H1 (cell line): ENCODE data around the gene ZDHHC19. TPM values are rescaled to one million over a fixed set of nuclear protein-coding genes. Genes with fewer than 3 reads are reported as not detected.

ENCODE experiments used
- CTCF ChIA-PET: fragments of 300-600 bp; sonication (Branson Sonifier 250); formaldehyde crosslinking; loops from one replicate; lab custom pipeline; 2021; ENCODE audit not compliant: partially characterized antibody; lab: Charles Lee
- POLR2A ChIA-PET: fragments of 300-600 bp; sonication (Branson Sonifier 250); formaldehyde crosslinking; loops from one replicate; lab custom pipeline; 2021; ENCODE audit warnings: inconsistent platforms; ENCODE audit not compliant: partially characterized antibody; lab: Charles Lee
- DNase-seq, 2 experiments: peaks; one replicate each; pipeline versions ENCODE4 v3.0.0 to v3.0.0-alpha.2; 2010 to 2022; ENCODE audit warnings: low spot score in 2 of 2, low read depth in 1 of 2, mixed read lengths in 1 of 2
- FAIRE-seq: peaks from 2 replicates; lab custom pipeline; 2011; peaks lifted over from hg19 to GRCh38; lab: Jason Lieb, UNC
- H2AFZ ChIP-seq: 2 replicates; pipeline ENCODE4 v1.8.1; 2012; ENCODE audit warnings: low read length, inconsistent platforms
- H2AK5ac ChIP-seq: 2 replicates; pipeline ENCODE4 v1.6.1; 2013; ENCODE audit warnings: low read depth, low read length
- H2BK120ac ChIP-seq: replicated peaks from 2 replicates; pipeline ENCODE3; 2013; ENCODE audit warnings: low read depth, low read length, inconsistent platforms
- H2BK12ac ChIP-seq: 2 replicates; pipeline ENCODE4 v1.6.1; 2013; ENCODE audit warnings: low read depth, low read length
- H2BK15ac ChIP-seq: 2 replicates; pipeline ENCODE4 v1.6.1; 2013; ENCODE audit warnings: low read length
- H2BK20ac ChIP-seq: 2 replicates; pipeline ENCODE4 v1.6.1; 2013; ENCODE audit warnings: low read length
- H2BK5ac ChIP-seq: 2 replicates; pipeline ENCODE4 v1.6.1; 2013; ENCODE audit warnings: low read depth, low read length
- H3K14ac ChIP-seq: 2 replicates; pipeline ENCODE4 v1.6.1; 2013; ENCODE audit warnings: inconsistent platforms; ENCODE audit not compliant: insufficient read length
- H3K18ac ChIP-seq: 2 replicates; pipeline ENCODE4 v1.6.1; 2013; ENCODE audit warnings: low read length; ENCODE audit errors: extremely low read depth
- H3K23ac ChIP-seq: 2 replicates; pipeline ENCODE4 v1.6.1; 2013; ENCODE audit warnings: inconsistent platforms; ENCODE audit not compliant: insufficient read length
- H3K23me2 ChIP-seq: 2 replicates; pipeline ENCODE4 v1.6.1; 2013; ENCODE audit warnings: low read depth, low read length
- H3K27ac ChIP-seq: 2 replicates; pipeline ENCODE4 v1.6.1; 2011; ENCODE audit warnings: low read depth, low read length, inconsistent platforms
- H3K27me3 ChIP-seq, 4 experiments: replicated peaks in 1 of 4; 1 replicate in 1 of 4; 2 replicates in 3 of 4; pipeline versions ENCODE4 v1.6.1 to v1.8.1; 2011 to 2013; ENCODE audit warnings: low read length in 3 of 4, mild to moderate bottlenecking in 3 of 4, inconsistent platforms in 2 of 4, mixed read lengths in 2 of 4, moderate library complexity in 1 of 4; ENCODE audit not compliant: control insufficient read depth in 3 of 4, insufficient read depth in 3 of 4; ENCODE audit errors: extremely low read depth in 1 of 4
- H3K36me3 ChIP-seq, 4 experiments: 2 replicates each; pipeline versions ENCODE4 v1.6.1 to v1.8.1; 2011 to 2013; ENCODE audit warnings: mild to moderate bottlenecking in 4 of 4, low read length in 3 of 4, moderate library complexity in 2 of 4, control low read depth in 1 of 4, inconsistent platforms in 1 of 4; ENCODE audit not compliant: insufficient read depth in 4 of 4, control insufficient read depth in 2 of 4
- H3K4ac ChIP-seq: replicated peaks from 2 replicates; pipeline ENCODE3; 2013; ENCODE audit warnings: low read length, low read depth, mixed read lengths, inconsistent platforms; ENCODE audit not compliant: insufficient read length
- H3K4me1 ChIP-seq, 4 experiments: replicated peaks in 1 of 4; 1 replicate in 1 of 4; 2 replicates in 3 of 4; pipeline versions ENCODE4 v1.6.1 to v1.8.1; 2011 to 2013; ENCODE audit warnings: low read length in 3 of 4, inconsistent platforms in 2 of 4, mixed read lengths in 1 of 4; ENCODE audit not compliant: insufficient read depth in 4 of 4, control insufficient read depth in 3 of 4
- H3K4me2 ChIP-seq, 2 experiments: 2 replicates each; pipeline versions ENCODE4 v1.6.1 to v1.8.1; 2011 to 2013; ENCODE audit warnings: low read depth in 2 of 2, low read length in 2 of 2, control low read depth in 1 of 2, inconsistent platforms in 1 of 2, mild to moderate bottlenecking in 1 of 2; ENCODE audit not compliant: insufficient read depth in 1 of 2
- H3K4me3 ChIP-seq, 4 experiments: fragments of 200-600, 300-600 bp in 1 of 4; sonication (generic), shearing (Covaris generic), sonication (Bioruptor Twin) in 1 of 4; 2 replicates each; pipeline versions ENCODE4 v1.5.1 to v1.8.1; 2011 to 2016; ENCODE audit warnings: low read length in 4 of 4, low read depth in 3 of 4, control low read depth in 2 of 4, inconsistent platforms in 2 of 4, mild to moderate bottlenecking in 2 of 4, mixed read lengths in 1 of 4, moderate library complexity in 1 of 4; ENCODE audit not compliant: insufficient read depth in 2 of 4; ENCODE audit errors: extremely low read depth in 1 of 4
- H3K56ac ChIP-seq: replicated peaks from 2 replicates; pipeline ENCODE3; 2013; ENCODE audit warnings: low read depth, mild to moderate bottlenecking, mixed read lengths, low read length, inconsistent platforms; ENCODE audit not compliant: insufficient read length
- H3K79me1 ChIP-seq: 2 replicates; pipeline ENCODE4 v1.6.1; 2013; ENCODE audit warnings: low read depth, low read length, control low read depth
- H3K79me2 ChIP-seq, 2 experiments: 2 replicates each; pipeline versions ENCODE4 v1.6.1 to v1.8.1; 2012 to 2013; ENCODE audit warnings: low read length in 2 of 2, mild to moderate bottlenecking in 2 of 2, inconsistent platforms in 1 of 2; ENCODE audit not compliant: insufficient read depth in 2 of 2, control insufficient read depth in 1 of 2
- H3K9ac ChIP-seq, 4 experiments: replicated peaks in 1 of 4; 1 replicate in 1 of 4; 2 replicates in 3 of 4; pipeline versions ENCODE4 v1.6.1 to v1.8.1; 2011 to 2013; ENCODE audit warnings: low read depth in 3 of 4, low read length in 3 of 4, control low read depth in 2 of 4, mild to moderate bottlenecking in 2 of 4, moderate library complexity in 2 of 4, inconsistent platforms in 1 of 4; ENCODE audit errors: extremely low read depth in 1 of 4
- H3K9me3 ChIP-seq, 2 experiments: 2 replicates each; pipeline versions ENCODE4 v1.6.1 to v1.8.1; 2012 to 2013; ENCODE audit warnings: mild to moderate bottlenecking in 2 of 2, moderate library complexity in 2 of 2, control low read depth in 1 of 2, inconsistent platforms in 1 of 2, low read depth in 1 of 2, low read length in 1 of 2, mixed read lengths in 1 of 2; ENCODE audit not compliant: insufficient read depth in 2 of 2
- H4K20me1 ChIP-seq, 2 experiments: replicated peaks in 1 of 2; 2 replicates each; pipeline versions ENCODE3 to v1.8.1; 2011 to 2013; ENCODE audit warnings: inconsistent platforms in 2 of 2, low read length in 2 of 2, mild to moderate bottlenecking in 1 of 2; ENCODE audit not compliant: insufficient read depth in 2 of 2, control insufficient read depth in 1 of 2
- H4K5ac ChIP-seq: 2 replicates; pipeline ENCODE4 v1.6.1; 2013; ENCODE audit warnings: low read length, low read depth, mixed read lengths, inconsistent platforms; ENCODE audit not compliant: insufficient read length
- H4K8ac ChIP-seq: 2 replicates; pipeline ENCODE4 v1.8.0; 2013; ENCODE audit warnings: mild to moderate bottlenecking, moderate library complexity, low read length, inconsistent platforms; ENCODE audit not compliant: insufficient read depth; ENCODE audit errors: extremely low read depth
- H4K91ac ChIP-seq: replicated peaks from 2 replicates; pipeline ENCODE3; 2013; ENCODE audit warnings: low read length, mixed read lengths, inconsistent platforms; ENCODE audit not compliant: insufficient read length
- ATF3 ChIP-seq: IDR thresholded peaks from 2 replicates; pipeline ENCODE4 v1.6.1; 2011; ENCODE audit warnings: low read depth, mild to moderate bottlenecking, low read length; ENCODE audit not compliant: insufficient read depth
- CBX8 ChIP-seq: fragments of 300-800, 300-1000 bp; sonication (generic); IDR thresholded peaks from 2 replicates; pipeline ENCODE4 v1.7.1; 2016; ENCODE audit warnings: low read depth, low read length, borderline replicate concordance
- FOSL1 ChIP-seq: IDR thresholded peaks from 2 replicates; pipeline ENCODE4 v1.6.1; 2011; ENCODE audit warnings: mild to moderate bottlenecking, low read depth, low read length, moderate library complexity; ENCODE audit not compliant: insufficient read depth
- POLR2A ChIP-seq, 2 experiments: IDR thresholded peaks; 1 replicate in 1 of 2; 2 replicates in 1 of 2; pipeline ENCODE4 v1.6.1; 2011; ENCODE audit warnings: low read depth in 2 of 2, low read length in 2 of 2, mild to moderate bottlenecking in 2 of 2; ENCODE audit errors: control extremely low read depth in 1 of 2
- RXRA ChIP-seq: IDR thresholded peaks from 2 replicates; pipeline ENCODE4 v1.6.1; 2011; ENCODE audit warnings: low read depth, mild to moderate bottlenecking, low read length, moderate library complexity; ENCODE audit not compliant: insufficient read depth
- WGBS, 2 experiments: shearing (Covaris generic) in 1 of 2; methylation state at CpG; one replicate each; pipeline versions ENCODE4 v1.1.6 to v1.1.7; 2013 to 2015; ENCODE audit warnings: low lambda C conversion rate in 2 of 2, mixed read lengths in 2 of 2, inconsistent platforms in 1 of 2, low coverage in 1 of 2, missing lambda C conversion rate in 1 of 2; ENCODE audit not compliant: insufficient replicate concordance in 2 of 2, insufficient coverage in 1 of 2, insufficient read length in 1 of 2; ENCODE audit errors: extremely low coverage in 1 of 2, missing lambda C conversion rate in 1 of 2; 5-methylcytosine and 5-hydroxymethylcytosine counted together
- polyA plus RNA-seq, 7 experiments: library from polyadenylated mRNA; depleted of rRNA in 3 of 7; stranded (reverse) in 5 of 7; unstranded in 2 of 7; fragments of >200 nt in 5 of 7; fragments of 200-250 nt in 2 of 7; gene quantifications; 1 replicate in 5 of 7; 2 replicates in 1 of 7; 4 replicates in 1 of 7; pipeline versions ENCODE4 v1.2.1 to v1.2.3, GENCODE V29; 2011 to 2013; ENCODE audit warnings: missing spikeins in 2 of 7, mixed read lengths in 2 of 7
- total RNA-seq: library from RNA; stranded (reverse); fragmentation: NEBNext Ultra II Directional; extraction: Animal tissue kit (Norgen Biotek cat#: 25700); gene quantifications from 2 replicates; pipeline ENCODE4 v1.2.1, GENCODE V29; 2021

ZDHHC19 gene
- total and polyA plus RNA-seq, 2 of the 8 experiments (the other 6 are each of a cell fraction or from before 2014, with no cell fraction given) = 2.5 to 4.1 TPM

DNA sequence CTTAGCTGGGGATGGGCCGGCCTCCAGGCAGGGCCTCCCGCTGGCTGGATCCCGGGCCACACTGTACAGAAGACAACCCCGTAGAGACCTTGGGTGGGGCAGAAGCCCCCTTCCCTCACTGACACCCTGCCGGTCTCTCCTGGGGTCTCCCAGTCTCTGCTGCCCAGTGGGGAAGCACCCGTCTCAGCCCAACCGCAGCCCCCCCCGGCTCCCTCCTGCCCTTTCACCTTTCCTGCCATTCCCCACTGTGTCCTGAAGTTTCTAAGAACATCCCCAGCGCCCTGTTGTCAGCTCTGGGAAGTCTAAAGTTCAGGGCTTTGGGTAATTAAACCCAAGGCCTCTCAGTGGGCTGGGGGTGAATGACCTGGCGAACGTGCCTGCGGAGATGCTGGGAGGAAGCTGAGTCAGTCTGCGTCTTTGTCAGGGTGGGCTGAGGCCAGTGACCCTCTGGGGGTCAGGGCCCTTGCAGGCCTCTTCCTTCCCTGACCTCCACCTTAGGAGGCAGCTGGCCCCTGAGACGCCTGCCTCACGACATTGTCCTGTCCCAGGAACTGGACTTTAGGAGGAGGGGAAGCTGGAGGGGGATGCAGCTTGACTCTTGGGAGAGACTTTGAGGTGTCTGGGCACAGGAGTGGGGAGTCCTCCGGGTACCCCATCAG, 3.7 kb upstream of the ZDHHC19 start:
- no peak overlapping the region for H2AK5ac ChIP-seq
- peaks cover 2% of the 10 kb centered on the region; the same call in 1 of the 2 replicates for H3K23me2 ChIP-seq
- H3K14ac ChIP-seq = no peak overlapping the region
- FAIRE-seq (no peak), DNase-seq (no peak)
- no peaks in the 10 kb centered on the region for H3K36me3 ChIP-seq
- no peak overlapping the region; the same call in 1 of the 2 replicates for H3K18ac ChIP-seq
- no peak overlapping the region for H2BK5ac ChIP-seq
- H3K27me3 ChIP-seq = no peaks in the 10 kb centered on the region
- no peak overlapping the region for H2AFZ ChIP-seq
- H3K4me1 ChIP-seq = peaks cover 0 to 22% (median 14%) of the 10 kb centered on the region in 4 experiments; a peak in 6 of 7 replicates
- ChIA-PET POLR2A (interaction anchor here (1.4 kb wide), 1 partner anchor 21 kb away, joined by 3 read pairs; no protein-coding TSS in a partner anchor), CTCF (interaction anchor here (0.7 to 1.8 kb wide), 6 partner anchors 10 to 1098 kb away, joined by 3 to 5 read pairs (median 4); no protein-coding TSS in a partner anchor)
- H2BK120ac ChIP-seq = no peak overlapping the region
- no peak overlapping the region for H3K9ac ChIP-seq
- H3K4me2 ChIP-seq = no peak overlapping the region
- H3K79me2 ChIP-seq = no peaks in the 10 kb centered on the region
- H3K9me3 ChIP-seq = no peaks in the 10 kb centered on the region
- TF ChIP-seq FOSL1 (no peak), CBX8 (no peak), POLR2A (IDR thresholded peaks at IDR 0.05; ENCODE audit: control extremely low read depth in 1 of 2, low read depth in 2 of 2, low read length in 2 of 2) (no peak), RXRA (no peak), ATF3 (no peak)
- H4K20me1 ChIP-seq = no peaks in the 10 kb centered on the region
- H4K91ac ChIP-seq = no peak overlapping the region
- WGBS, 2 experiments = 82% methylated on average over 16 of the region's 16 CpGs; no CpG with 5 or more reads in 1 of the 2 experiments
- H4K8ac ChIP-seq = no peak overlapping the region; the same call in 1 of the 2 replicates
- no peaks in the 10 kb centered on the region for H3K79me1 ChIP-seq
- H2BK12ac ChIP-seq = no peak overlapping the region
- no peak overlapping the region for H3K4me3 ChIP-seq
- H4K5ac ChIP-seq = no peak overlapping the region
- H2BK15ac ChIP-seq = no peak overlapping the region
- H3K4ac ChIP-seq = no peak overlapping the region
- no peak overlapping the region for H3K27ac ChIP-seq
- H3K56ac ChIP-seq = no peak overlapping the region
- no peak overlapping the region for H2BK20ac ChIP-seq
- H3K23ac ChIP-seq = no peak overlapping the region
